ENCODE data around the gene SLC35F3. TPM values are rescaled to one million over a fixed set of nuclear protein-coding genes. Genes with fewer than 3 reads are reported as not detected.

The SLC35F3 gene
- total RNA-seq, 6 experiments from 2014 or later = not detected

DNA sequence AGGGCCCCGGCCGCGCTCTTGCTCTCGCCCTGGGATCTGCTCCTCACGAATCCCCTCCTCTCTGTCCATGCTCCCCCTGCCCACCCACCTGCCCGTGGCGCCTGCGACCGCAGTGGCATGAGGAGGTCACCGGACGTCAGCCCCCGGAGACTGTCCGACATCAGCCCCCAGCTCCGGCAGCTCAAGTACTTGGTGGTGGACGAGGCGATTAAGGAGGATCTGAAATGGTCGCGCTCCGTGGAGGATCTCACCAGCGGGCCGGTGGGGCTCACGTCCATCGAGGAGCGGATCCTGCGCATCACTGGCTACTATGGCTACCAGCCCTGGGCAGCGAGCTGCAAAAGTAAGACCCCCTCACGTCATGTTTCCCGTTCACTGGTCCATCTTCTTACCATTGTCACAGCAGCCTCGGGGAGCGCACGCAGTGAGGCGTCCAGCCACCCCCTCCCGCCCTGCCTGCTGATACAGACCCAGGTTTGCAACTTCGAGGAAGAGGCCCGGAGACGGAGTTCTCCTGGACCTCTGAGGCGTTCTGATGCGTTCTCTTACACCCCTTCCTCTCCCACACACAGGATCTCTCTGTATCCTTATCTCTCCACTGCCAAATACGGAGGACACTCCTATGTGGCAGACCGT is 1.1 kb downstream of the SLC35F3 start:
- TF ChIP-seq POLR2A (IDR thresholded peaks at IDR 0.05) (no peak), CTCF (IDR thresholded peaks at IDR 0.05) (no peak)
- no peaks in the 10 kb centered on the region for H3K36me3 ChIP-seq
- DNase-seq (no peak), ATAC-seq (peak in 1 of 4 donors; percentile 29)
- H3K27ac ChIP-seq = no peak overlapping the region
- 14% methylated on average over 14 of the region's 40 CpGs for WGBS (ENCODE audit: insufficient coverage, low coverage, low lambda C conversion rate, missing lambda C conversion rate)
- no peaks in the 10 kb centered on the region for H3K9me3 ChIP-seq
- H3K4me1 ChIP-seq = peaks cover 0 to 6% (median 0%) of the 10 kb centered on the region in 4 donors
- no peak overlapping the region for H3K4me3 ChIP-seq
- peaks cover 7 to 12% of the 10 kb centered on the region in 2 donors for H3K27me3 ChIP-seq
- intact Hi-C loops (cut with DNase I) = no loop called here

DNA sequence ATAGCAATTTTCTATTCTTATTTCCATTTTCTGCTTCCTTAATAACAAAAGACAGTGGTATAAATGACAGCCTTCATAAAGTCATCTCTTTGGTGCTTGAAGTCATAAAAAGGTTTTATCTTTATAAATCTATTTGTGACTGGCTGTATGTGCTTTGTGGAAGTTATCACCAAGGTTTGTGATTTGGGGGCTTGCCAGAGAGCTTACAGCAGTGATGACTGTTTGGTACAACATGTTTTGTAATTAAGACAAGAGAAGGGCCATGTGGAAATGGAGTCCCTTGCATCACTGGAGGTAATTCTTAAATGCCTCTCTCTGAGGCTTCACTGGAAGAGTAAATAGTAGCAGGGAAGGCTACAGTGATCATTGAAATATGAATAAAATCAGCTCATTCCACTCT is 2.7 kb downstream of the SLC35F3 start:
- Histone ChIP-seq H3K4me3 (no peak overlapping the region), H3K27ac (no peak overlapping the region), H3K27me3 (peaks cover 7 to 12% of the 10 kb centered on the region in 2 donors), H3K9me3 (no peaks in the 10 kb centered on the region), H3K36me3 (no peaks in the 10 kb centered on the region), H3K4me1 (peaks cover 0 to 6% (median 0%) of the 10 kb centered on the region in 4 donors)
- DNase-seq = no peak
- TF ChIP-seq CTCF (IDR thresholded peaks at IDR 0.05) (no peak), POLR2A (IDR thresholded peaks at IDR 0.05) (no peak)
- intact Hi-C loops (cut with DNase I) = no loop called here
- ATAC-seq = no peak

DNA sequence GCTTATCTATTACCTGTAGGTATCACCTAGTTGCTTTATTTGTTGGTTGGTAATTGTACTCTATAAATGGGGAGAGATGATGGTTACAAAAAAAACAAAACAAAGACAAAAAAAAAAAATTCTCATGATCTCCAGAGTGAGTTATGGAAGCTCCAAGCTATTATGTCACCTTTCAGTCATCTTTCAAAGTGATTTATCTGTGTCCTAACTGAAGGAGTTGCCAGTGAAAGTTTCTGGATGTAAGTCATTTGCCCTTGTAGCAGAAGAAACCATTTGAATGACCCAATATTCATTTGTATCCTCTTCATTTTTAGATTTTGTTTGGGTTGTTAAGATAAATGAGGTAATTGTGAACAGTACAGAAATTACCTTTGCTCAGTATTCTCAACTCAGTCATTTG is 3.6 kb downstream of the SLC35F3 start:
- no peak for TF ChIP-seq POLR2A (IDR thresholded peaks at IDR 0.05)
- TF ChIP-seq CTCF (IDR thresholded peaks at IDR 0.05) = no peak
- no peak overlapping the region for H3K4me3 ChIP-seq
- DNase-seq = no peak
- H3K4me1 ChIP-seq = peaks cover 0 to 6% (median 0%) of the 10 kb centered on the region in 4 donors
- H3K27me3 ChIP-seq = peaks cover 7 to 12% of the 10 kb centered on the region in 2 donors
- ATAC-seq = no peak
- H3K9me3 ChIP-seq = no peaks in the 10 kb centered on the region
- intact Hi-C loops (cut with DNase I) = no loop called here
- no peak overlapping the region for H3K27ac ChIP-seq
- H3K36me3 ChIP-seq = no peaks in the 10 kb centered on the region

GRCh38 chr1:233909195-233909594 is 4.7 kb downstream of the SLC35F3 start:
- WGBS (ENCODE audit: insufficient coverage, low coverage, low lambda C conversion rate, missing lambda C conversion rate) = 29% methylated on average over 1 of the region's 1 CpG
- intact Hi-C loops (cut with DNase I) = no loop called here
- Histone ChIP-seq H3K27ac (no peak overlapping the region), H3K27me3 (peaks cover 7 to 12% of the 10 kb centered on the region in 2 donors), H3K36me3 (no peaks in the 10 kb centered on the region), H3K9me3 (no peaks in the 10 kb centered on the region), H3K4me3 (no peak overlapping the region), H3K4me1 (peaks cover 0 to 6% (median 0%) of the 10 kb centered on the region in 4 donors)
- no peak for TF ChIP-seq POLR2A (IDR thresholded peaks at IDR 0.05)
- no peak for TF ChIP-seq CTCF (IDR thresholded peaks at IDR 0.05)
- no peak for DNase-seq
- peak in 2 of 4 donors; percentile 24 to 69 for ATAC-seq

DNA sequence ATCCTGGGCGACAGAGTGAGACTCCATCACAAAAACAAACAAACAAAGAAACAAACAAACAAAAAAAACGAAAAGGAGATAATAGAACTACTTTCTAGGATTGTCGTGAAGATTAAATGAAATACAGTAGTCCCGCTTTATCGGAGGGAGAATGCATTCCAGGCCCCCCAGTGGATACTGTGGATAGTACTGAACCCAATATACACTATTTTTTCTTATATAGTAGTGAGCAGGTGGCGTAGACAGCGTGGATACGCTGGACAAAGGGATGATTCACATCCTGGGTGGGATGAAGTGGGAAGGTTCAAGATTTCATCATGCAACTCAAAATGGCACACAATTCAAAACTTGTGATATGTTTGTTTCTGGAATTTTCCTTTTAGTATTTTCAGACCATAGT is 8.0 kb downstream of the SLC35F3 start:
- 76% methylated on average over 8 of the region's 8 CpGs for WGBS (ENCODE audit: insufficient coverage, low coverage, low lambda C conversion rate, missing lambda C conversion rate)
- no peak for ATAC-seq
- Histone ChIP-seq H3K4me3 (no peak overlapping the region), H3K4me1 (no peaks in the 10 kb centered on the region), H3K36me3 (no peaks in the 10 kb centered on the region), H3K27ac (no peak overlapping the region), H3K9me3 (no peaks in the 10 kb centered on the region), H3K27me3 (no peaks in the 10 kb centered on the region)
- DNase-seq = no peak
- no peak for TF ChIP-seq CTCF (IDR thresholded peaks at IDR 0.05)
- TF ChIP-seq POLR2A (IDR thresholded peaks at IDR 0.05) = no peak
- intact Hi-C loops (cut with DNase I) = no loop called here

Data from right lobe of liver (tissue), 6 donors.